HS-27A (cell line): ENCODE results near the gene INSR.
"Not testable (repeated sequence)": the region's sequence is repeated elsewhere in the genome, so short reads cannot be mapped to it uniquely, and the experiment has no call there.

ENCODE experiments used
- DNase-seq: peaks from one replicate; pipeline ENCODE4 v3.0.0-alpha.2; 2012; ENCODE audit warnings: low read depth, missing footprints

The INSR gene

GRCh38 chr19:7098701-7099596 is 195.3 kb downstream of the INSR start:
- DNase-seq = peak; percentile 83

- no peak for DNase-seq
These were observed 196.1 kb downstream of the INSR start for GRCh38 chr19:7098096-7098495.

- no peak for DNase-seq
These were observed 205.2 kb downstream of the INSR start for GRCh38 chr19:7088999-7089398.

GRCh38 chr19:7083076-7083956 is 210.9 kb downstream of the INSR start:
- DNase-seq = no peak

GRCh38 chr19:7078008-7078407 is 216.2 kb downstream of the INSR start:
- DNase-seq = no peak

- DNase-seq = no peak
These were observed 218.1 kb downstream of the INSR start for GRCh38 chr19:7076151-7076550.

- DNase-seq = no peak
These were observed 219.4 kb downstream of the INSR start for GRCh38 chr19:7074705-7075282.

- no peak for DNase-seq
These were observed 221.7 kb downstream of the INSR start for GRCh38 chr19:7072541-7072940.

GRCh38 chr19:7069904-7070226 is 224.3 kb downstream of the INSR start:
- no peak for DNase-seq

- DNase-seq = peak; percentile 84
These were observed 224.9 kb downstream of the INSR start, which contains the start of gene ZNF557 for GRCh38 chr19:7069042-7069903. Gene ZNF557, plus strand, starts transcription at chr19:7069703. Its CDS starts 5,372 bp downstream, at chr19:7075075.

GRCh38 chr19:7068599-7068998 is 225.6 kb downstream of the INSR start:
- no peak for DNase-seq

- peak; percentile 47 for DNase-seq
These were observed 226.5 kb downstream of the INSR start for GRCh38 chr19:7067716-7068115.

- DNase-seq = not testable (repeated sequence)
These were observed 227.1 kb downstream of the INSR start for GRCh38 chr19:7067122-7067521.

GRCh38 chr19:7063764-7064418 is 230.3 kb downstream of the INSR start:
- no peak for DNase-seq

- no peak for DNase-seq
These were observed 230.9 kb downstream of the INSR start for GRCh38 chr19:7063339-7063738.
